ENCODE measurements around the gene SCO2.
"Not testable (repeated sequence)": the region's sequence is repeated elsewhere in the genome, so short reads cannot be mapped to it uniquely, and the experiment has no call there.

GRCh38 chr22:50520184-50520583 lies 5.2 kb downstream of the SCO2 start:
- not testable (repeated sequence) for TF ChIP-seq POLR2A, CTCF (IDR thresholded peaks at IDR 0.05)

All from Peyer's patch (tissue), 4 donors.